ENCODE data around the gene ELMO3.

DNA sequence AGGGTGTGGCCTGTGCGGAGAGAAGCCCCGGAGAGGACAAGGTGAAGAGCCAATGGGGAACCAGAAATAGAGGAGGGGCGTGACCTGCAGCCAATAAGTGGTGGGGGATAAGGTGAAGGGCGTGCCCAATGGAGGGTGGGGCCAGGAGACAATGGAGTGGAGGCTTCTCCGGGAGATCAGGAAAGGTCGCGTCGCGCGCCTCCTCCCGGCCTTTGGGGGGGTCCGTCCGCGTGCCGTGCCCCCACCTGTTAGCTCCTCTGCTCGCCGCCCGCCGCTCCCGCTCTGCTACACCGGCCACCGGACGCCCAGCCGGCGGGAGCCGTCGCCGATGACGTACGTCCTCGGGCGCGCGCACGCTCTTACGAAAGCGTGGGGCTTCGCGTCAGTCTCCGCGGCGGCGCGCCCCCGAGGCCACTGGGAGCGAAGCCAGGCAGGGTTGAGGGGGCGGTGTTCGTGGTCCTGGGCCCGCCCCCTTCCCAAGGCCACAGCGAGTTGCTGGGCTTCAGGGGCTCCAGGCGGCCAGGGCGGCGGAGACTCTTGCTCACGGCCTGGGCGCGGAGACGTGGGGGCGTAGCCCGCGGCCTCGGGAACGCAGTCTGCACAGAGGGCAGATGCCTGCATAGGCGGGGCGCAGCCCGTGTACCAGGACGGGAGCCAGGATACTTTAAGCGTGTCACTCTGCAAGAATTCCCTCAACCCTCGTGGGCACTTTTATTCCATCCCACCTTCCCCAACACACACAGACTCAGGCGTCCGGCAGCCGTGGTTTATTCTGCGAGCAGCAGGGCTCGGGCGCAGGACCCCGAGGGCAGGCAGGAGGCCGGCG lies 15.1 kb upstream of the ELMO3 start, which contains the start of gene MATCAP1:
- TF ChIP-seq, protein P1, sequence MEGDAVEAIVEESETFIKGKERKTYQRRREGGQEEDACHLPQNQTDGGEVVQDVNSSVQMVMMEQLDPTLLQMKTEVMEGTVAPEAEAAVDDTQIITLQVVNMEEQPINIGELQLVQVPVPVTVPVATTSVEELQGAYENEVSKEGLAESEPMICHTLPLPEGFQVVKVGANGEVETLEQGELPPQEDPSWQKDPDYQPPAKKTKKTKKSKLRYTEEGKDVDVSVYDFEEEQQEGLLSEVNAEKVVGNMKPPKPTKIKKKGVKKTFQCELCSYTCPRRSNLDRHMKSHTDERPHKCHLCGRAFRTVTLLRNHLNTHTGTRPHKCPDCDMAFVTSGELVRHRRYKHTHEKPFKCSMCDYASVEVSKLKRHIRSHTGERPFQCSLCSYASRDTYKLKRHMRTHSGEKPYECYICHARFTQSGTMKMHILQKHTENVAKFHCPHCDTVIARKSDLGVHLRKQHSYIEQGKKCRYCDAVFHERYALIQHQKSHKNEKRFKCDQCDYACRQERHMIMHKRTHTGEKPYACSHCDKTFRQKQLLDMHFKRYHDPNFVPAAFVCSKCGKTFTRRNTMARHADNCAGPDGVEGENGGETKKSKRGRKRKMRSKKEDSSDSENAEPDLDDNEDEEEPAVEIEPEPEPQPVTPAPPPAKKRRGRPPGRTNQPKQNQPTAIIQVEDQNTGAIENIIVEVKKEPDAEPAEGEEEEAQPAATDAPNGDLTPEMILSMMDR (IDR thresholded peaks at IDR 0.05), result no peak
- no peak for TF ChIP-seq EZH2phosphoT487 (IDR thresholded peaks at IDR 0.05)

Measured in neural progenitor cell (in vitro differentiated cells).